Adrenal gland (tissue), 5 donors: ENCODE measurements around the gene LIMS1.

Experiments used
- POLR2A ChIP-seq, 2 donors: fragments of 450-650 bp; IDR thresholded peaks; one replicate each; pipeline ENCODE4 v1.6.1; 2017; ENCODE audit warnings: antibody characterized with exemption in 2 of 2, mild to moderate bottlenecking in 2 of 2, moderate library complexity in 1 of 2
- TF ChIP-seq, protein P1 (sequence below), 6 experiments: fragments of 450-650 bp in 4 of 6; fragments of 200-600 bp in 2 of 6; sonication (generic) in 1 of 6; IDR thresholded peaks; 1 replicate in 5 of 6; 2 replicates in 1 of 6; pipeline versions ENCODE4 v1.5.1 to v1.8.0; 2016 to 2021; ENCODE audit warnings: antibody characterized with exemption in 6 of 6, mild to moderate bottlenecking in 2 of 6, moderate library complexity in 1 of 6
- donor health status: DM: no; HTN: no; CAD: no.

DNA sequence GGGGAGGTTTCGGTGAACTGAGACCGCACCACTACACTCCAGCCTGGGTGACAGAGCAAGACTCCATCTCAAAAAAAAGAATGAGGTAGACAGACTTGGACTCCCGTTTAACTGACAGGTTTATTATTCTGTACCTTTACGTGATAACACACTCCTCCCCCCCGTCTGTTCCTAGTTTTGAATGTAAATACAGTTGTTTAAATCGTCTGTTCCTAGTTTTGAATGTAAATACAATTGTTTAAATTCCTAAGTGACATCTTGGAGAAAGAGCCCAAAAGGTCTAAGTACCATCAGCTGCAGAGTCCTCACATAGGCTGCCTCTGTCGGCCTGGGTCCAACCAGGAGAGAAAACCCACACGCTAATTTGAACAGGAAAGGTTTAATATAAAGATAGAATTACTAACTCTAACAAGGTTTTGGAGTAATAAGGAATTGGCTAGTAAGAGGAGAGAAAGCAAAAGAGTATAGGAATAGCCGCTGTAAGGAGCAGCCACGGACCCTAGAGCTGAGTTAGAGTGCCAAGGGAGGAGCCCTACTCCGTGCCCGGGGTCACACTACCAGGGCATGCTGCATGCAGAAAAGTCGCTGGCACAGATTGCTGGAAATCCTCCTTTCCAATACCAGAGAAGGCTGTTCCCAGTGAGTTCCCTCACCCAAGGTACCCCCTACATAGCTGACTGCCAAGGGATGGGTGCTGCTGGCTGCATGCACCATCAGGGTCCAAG, 101.5 kb downstream of the LIMS1 start:
- TF ChIP-seq POLR2A (IDR thresholded peaks at IDR 0.05) = no peak
- TF ChIP-seq, protein P1, sequence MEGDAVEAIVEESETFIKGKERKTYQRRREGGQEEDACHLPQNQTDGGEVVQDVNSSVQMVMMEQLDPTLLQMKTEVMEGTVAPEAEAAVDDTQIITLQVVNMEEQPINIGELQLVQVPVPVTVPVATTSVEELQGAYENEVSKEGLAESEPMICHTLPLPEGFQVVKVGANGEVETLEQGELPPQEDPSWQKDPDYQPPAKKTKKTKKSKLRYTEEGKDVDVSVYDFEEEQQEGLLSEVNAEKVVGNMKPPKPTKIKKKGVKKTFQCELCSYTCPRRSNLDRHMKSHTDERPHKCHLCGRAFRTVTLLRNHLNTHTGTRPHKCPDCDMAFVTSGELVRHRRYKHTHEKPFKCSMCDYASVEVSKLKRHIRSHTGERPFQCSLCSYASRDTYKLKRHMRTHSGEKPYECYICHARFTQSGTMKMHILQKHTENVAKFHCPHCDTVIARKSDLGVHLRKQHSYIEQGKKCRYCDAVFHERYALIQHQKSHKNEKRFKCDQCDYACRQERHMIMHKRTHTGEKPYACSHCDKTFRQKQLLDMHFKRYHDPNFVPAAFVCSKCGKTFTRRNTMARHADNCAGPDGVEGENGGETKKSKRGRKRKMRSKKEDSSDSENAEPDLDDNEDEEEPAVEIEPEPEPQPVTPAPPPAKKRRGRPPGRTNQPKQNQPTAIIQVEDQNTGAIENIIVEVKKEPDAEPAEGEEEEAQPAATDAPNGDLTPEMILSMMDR (IDR thresholded peaks at IDR 0.05) = no peak
